GM12872 (cell line): ENCODE results near the gene NPR2.

Experiments
- CTCF ChIP-seq: IDR thresholded peaks from 3 replicates; pipeline ENCODE4 v1.5.1; 2011; ENCODE audit warnings: low read depth, mild to moderate bottlenecking, low read length, moderate library complexity; ENCODE audit not compliant: insufficient read depth

The NPR2 gene

GRCh38 chr9:35766997-35767396 is 24.4 kb upstream of the NPR2 start:
- no peak for TF ChIP-seq CTCF

- TF ChIP-seq CTCF = no peak
Observed at GRCh38 chr9:35767458-35767857, 23.9 kb upstream of the NPR2 start.

DNA sequence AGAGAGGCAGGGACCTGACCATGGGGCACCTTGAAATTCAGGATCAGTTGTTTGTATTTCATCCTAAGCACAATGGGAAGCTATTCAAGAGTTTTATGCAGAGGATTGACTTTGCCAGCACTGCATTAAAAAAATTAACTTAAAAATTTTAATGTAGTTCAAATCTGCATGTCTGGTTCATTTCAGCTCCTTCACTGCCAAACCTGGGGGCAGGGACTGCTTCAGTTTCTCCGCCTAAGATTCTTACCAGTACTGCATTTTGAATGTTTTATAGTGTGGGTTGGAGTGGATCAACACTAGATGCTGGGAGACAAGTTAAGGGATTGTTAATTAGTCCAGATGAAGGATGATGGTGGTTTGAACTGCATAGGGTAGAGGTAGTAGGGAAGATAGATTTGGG is 21.6 kb upstream of the NPR2 start:
- TF ChIP-seq CTCF = no peak

- TF ChIP-seq CTCF = no peak
Observed at GRCh38 chr9:35771075-35771433, 20.3 kb upstream of the NPR2 start.

DNA sequence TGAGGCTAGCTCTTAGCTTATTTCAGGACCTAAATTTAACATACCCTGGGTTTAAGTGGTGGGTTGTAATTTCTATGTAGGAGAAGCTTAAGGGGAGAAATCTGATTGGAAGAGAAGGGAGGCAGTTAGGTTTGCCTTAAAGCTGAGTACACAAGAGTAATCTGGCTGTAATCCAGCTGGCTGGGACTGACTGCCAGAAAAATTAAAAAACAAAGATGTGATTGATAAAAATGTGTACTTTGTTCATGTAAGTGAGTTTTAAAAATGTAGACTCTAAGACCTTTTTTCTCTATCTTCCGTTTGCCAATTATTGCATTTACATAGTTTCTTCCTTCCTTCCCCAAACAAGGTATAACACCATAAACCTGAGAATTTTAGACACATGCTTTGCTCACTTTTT is 19.9 kb upstream of the NPR2 start:
- TF ChIP-seq CTCF = no peak

- TF ChIP-seq CTCF = no peak
Observed at GRCh38 chr9:35771943-35772342, 19.4 kb upstream of the NPR2 start.

DNA sequence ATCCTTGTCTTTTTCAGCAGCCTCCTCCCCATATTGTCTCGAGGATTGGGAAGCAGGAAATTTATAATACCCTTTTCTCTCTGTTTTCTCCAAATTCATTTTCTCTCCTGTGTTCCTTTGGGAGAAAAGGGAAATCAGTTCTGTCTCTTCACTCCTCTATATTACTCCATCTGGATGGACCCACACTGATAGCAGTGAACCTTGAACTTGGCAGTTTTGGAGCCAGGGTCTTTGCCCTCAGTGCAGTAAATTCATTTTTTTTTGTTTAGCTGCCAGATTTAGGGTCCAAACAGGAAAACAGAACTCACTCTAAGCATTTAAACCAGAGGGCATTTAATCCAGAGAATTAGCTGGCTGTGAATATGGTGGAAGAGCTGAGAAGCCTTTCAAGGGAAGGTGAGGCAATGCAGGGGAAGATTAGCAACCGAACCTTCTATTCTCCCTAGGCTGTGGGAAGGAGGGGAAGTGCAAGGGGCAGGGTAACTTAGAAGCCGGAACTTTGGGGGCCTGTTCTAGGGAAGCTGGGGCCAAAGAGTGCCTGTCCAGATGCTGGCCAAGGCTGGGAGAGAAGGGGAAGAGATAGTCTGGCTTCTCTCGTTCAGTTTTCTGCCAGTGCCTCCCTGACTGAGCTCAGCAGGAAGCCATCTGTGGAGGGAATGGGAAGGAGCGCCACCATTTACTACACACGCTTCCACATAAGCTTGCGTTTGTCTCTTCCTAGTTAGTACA is 16.3 kb upstream of the NPR2 start:
- TF ChIP-seq CTCF = no peak
